Right atrium auricular region (tissue), 2 donors: ENCODE measurements around the gene COX17. TPM values are rescaled to one million over a fixed set of nuclear protein-coding genes. Genes with fewer than 3 reads are reported as not detected.
A peak's percentile ranks its signal among the peaks of the same experiment; 100 is the strongest.

Experiments used
- DNase-seq: peaks from one replicate; pipeline ENCODE4 v3.0.0-alpha.2; 2019; ENCODE audit warnings: low spot score
- H3K27ac ChIP-seq, 2 donors: fragments of 200-600 bp; sonication (generic); 1 replicate in 1 of 2; 2 replicates in 1 of 2; pipeline ENCODE4 v1.5.1; 2016 to 2019
- H3K27me3 ChIP-seq, 2 donors: fragments of 200-600 bp; sonication (generic); one replicate each; pipeline versions ENCODE4 v1.5.1 to v1.6.0; 2017 to 2019
- H3K36me3 ChIP-seq: fragments of 200-600 bp; sonication (generic); one replicate; pipeline ENCODE4 v1.5.1; 2016
- H3K4me1 ChIP-seq, 2 donors: fragments of 200-600 bp; sonication (generic); one replicate each; pipeline versions ENCODE4 v1.5.1 to v1.6.0; 2017 to 2019
- H3K4me3 ChIP-seq, 2 donors: fragments of 200-600 bp; sonication (generic); 1 replicate in 1 of 2; 2 replicates in 1 of 2; pipeline ENCODE4 v1.5.1; 2017 to 2019; ENCODE audit warnings: mild to moderate bottlenecking in 1 of 2, moderate library complexity in 1 of 2
- H3K9me3 ChIP-seq, 2 donors: fragments of 200-600 bp; sonication (generic); one replicate each; pipeline ENCODE4 v1.5.1; 2019
- total RNA-seq, 2 donors: library from RNA; depleted of rRNA; stranded (reverse); fragments of >200 nt; gene quantifications; one replicate each; pipeline ENCODE4 v1.1.0, GENCODE V29; 2016
- TF ChIP-seq, protein P1 (sequence below), 2 donors: fragments of 200-600 bp; sonication (generic); IDR thresholded peaks; one replicate each; pipeline ENCODE4 v1.5.1; 2019; ENCODE audit warnings: antibody characterized with exemption in 2 of 2

The COX17 gene
- total RNA-seq, 2 donors from 2014 or later, result 75.8 to 93.9 TPM

DNA sequence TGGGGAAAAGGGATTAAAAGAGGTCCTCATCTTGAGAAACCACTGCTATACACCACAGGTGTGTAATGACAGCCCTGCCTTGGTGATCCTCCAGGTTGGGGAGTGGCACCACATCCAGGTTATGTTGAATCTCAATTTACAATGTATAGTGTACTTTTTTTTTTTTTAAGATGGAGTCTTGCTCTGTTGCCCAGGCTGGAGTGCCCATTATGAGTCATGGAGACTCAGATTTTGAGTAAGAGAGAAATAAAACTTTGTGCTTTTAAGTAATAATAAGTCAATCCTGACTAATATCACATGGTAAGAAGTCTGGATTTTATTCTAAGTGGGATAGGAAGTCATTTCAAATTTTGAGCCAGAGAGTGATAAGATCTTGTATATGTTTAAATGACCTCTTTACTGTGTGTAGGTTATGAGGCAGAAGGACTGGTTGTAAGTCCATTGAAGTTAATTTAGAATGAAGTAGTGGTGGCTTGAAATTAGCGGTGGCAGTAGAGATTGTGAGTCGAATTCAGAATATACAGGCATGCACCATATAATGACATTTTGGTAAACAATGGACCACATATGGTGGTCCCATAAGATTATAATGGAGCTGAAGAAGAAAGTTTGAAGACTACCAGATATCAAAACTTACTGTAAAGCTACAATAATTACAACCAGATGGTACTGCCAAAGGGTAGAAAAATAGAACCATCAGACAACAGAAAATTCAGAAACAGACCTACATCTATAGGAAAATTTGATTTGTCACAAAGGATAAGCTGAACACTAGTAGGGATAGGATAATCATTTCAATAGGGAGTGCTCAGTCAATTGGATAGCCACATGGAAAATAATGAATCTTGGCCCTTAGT is 37.5 kb downstream of the COX17 start:
- Histone ChIP-seq H3K4me1 (peaks cover 0 to 61% of the 10 kb centered on the region in 2 donors), H3K4me3 (no peak overlapping the region), H3K27me3 (no peaks in the 10 kb centered on the region), H3K9me3 (no peaks in the 10 kb centered on the region), H3K27ac (peak overlapping the region; percentile 87 to 91), H3K36me3 (peaks cover 61% of the 10 kb centered on the region)
- TF ChIP-seq, protein P1, sequence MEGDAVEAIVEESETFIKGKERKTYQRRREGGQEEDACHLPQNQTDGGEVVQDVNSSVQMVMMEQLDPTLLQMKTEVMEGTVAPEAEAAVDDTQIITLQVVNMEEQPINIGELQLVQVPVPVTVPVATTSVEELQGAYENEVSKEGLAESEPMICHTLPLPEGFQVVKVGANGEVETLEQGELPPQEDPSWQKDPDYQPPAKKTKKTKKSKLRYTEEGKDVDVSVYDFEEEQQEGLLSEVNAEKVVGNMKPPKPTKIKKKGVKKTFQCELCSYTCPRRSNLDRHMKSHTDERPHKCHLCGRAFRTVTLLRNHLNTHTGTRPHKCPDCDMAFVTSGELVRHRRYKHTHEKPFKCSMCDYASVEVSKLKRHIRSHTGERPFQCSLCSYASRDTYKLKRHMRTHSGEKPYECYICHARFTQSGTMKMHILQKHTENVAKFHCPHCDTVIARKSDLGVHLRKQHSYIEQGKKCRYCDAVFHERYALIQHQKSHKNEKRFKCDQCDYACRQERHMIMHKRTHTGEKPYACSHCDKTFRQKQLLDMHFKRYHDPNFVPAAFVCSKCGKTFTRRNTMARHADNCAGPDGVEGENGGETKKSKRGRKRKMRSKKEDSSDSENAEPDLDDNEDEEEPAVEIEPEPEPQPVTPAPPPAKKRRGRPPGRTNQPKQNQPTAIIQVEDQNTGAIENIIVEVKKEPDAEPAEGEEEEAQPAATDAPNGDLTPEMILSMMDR (IDR thresholded peaks at IDR 0.05), result no peak
- no peak for DNase-seq

DNA sequence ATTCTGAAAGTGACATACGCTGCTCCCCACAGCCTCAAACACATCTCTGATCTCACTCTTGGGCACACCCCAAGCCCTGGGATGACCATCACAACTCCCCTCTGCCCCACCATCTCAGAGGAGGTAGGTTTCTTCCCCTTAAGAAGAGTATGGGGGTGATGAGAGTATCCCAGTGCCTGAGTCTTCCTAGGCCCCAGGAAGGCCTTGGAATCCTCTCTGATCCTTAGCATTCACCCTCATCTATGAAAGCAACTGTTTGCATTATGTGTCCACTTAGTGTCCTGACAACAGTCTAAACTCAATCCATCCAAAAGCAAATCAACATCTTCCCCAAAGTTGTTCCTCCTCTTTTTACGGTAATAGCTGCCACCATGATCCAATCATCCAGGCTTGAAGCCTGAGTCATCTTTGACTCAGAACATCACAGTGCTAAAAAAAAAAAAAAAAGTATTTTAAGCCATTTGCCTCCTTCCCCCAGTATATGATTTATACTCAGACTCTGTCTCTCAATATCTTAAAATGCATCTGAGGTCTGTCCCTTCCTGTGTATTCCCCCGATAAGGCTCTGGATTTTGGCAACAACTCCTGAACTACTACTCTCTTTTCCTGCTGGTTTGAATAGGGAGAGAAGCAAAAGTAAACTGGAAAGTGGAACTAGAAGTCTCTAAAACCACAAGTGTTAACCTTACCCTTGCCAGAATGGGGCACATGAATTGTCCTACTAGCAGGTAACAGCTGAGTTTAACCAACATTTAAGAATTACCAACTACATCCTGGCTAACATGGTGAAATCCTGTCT is 39.3 kb downstream of the COX17 start:
- H3K27ac ChIP-seq, result peak overlapping the region; percentile 87 to 91
- no peaks in the 10 kb centered on the region for H3K9me3 ChIP-seq
- H3K4me3 ChIP-seq, result no peak overlapping the region
- no peak for DNase-seq
- H3K27me3 ChIP-seq, result no peaks in the 10 kb centered on the region
- H3K36me3 ChIP-seq, result peaks cover 43% of the 10 kb centered on the region
- H3K4me1 ChIP-seq, result peaks cover 0 to 52% of the 10 kb centered on the region in 2 donors
- TF ChIP-seq, protein P1 (IDR thresholded peaks at IDR 0.05), result no peak

DNA sequence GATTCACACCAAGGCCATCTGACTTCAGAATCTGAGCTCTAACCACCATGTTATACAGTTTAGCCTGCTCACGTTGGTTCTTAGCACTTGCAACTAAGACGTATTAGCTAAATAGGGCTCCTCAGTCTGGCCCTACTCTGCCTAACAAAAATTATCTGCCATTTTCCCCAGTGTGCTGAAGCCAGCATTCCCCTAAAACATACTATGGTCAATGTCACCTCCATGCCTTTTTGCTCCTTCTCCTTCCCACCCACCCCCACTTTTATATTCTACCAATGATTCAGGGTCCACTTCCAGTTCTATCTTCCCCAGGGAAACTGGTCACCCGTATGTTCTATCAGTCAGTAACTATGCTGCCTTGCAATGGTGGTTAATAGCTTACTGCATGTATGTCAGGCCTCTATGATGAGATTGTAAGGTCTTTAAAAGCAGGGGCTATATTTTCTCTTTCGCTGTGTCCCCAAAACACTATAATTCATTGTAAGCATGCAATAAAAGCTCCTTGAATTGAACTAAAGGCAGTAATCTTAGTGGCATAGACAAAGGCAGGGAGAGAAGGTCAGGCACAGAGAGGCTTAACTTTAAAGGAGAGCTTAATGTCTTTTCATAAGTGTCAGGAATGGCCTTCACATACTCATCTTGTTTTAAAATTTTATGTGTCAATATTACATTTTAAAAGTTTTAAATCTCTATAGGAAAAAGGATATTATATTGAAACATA is 40.2 kb downstream of the COX17 start:
- no peaks in the 10 kb centered on the region for H3K9me3 ChIP-seq
- H3K4me3 ChIP-seq, result no peak overlapping the region
- H3K4me1 ChIP-seq, result peaks cover 0 to 55% of the 10 kb centered on the region in 2 donors
- TF ChIP-seq, protein P1 (IDR thresholded peaks at IDR 0.05), result no peak
- H3K36me3 ChIP-seq, result peaks cover 34% of the 10 kb centered on the region
- no peaks in the 10 kb centered on the region for H3K27me3 ChIP-seq
- peak overlapping the region; percentile 87 to 91 for H3K27ac ChIP-seq
- DNase-seq, result no peak

DNA sequence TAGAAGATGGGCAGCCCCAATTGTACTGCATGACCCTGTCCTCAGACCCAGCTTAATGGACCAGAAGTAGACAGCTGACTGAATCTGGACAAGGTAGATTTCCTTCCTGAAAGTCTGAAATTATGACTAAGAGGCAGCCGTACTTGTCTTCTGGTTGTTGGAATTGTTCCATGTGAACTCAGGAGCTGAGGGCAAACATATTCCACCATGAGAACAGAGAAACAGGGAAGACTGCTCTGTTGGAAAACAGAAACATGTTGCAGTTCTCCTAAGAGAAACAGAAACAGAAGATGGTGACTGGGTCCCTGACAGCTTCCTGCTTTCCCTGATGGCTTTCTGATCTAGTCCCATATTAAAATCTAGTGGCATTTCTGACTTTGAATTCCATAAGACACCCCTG is 41.0 kb downstream of the COX17 start:
- Histone ChIP-seq H3K4me3 (no peak overlapping the region), H3K27me3 (no peaks in the 10 kb centered on the region), H3K4me1 (peaks cover 0 to 56% of the 10 kb centered on the region in 2 donors), H3K27ac (peak overlapping the region; percentile 87 to 91), H3K36me3 (peaks cover 26% of the 10 kb centered on the region), H3K9me3 (no peaks in the 10 kb centered on the region)
- no peak for DNase-seq
- TF ChIP-seq, protein P1 (IDR thresholded peaks at IDR 0.05), result no peak

DNA sequence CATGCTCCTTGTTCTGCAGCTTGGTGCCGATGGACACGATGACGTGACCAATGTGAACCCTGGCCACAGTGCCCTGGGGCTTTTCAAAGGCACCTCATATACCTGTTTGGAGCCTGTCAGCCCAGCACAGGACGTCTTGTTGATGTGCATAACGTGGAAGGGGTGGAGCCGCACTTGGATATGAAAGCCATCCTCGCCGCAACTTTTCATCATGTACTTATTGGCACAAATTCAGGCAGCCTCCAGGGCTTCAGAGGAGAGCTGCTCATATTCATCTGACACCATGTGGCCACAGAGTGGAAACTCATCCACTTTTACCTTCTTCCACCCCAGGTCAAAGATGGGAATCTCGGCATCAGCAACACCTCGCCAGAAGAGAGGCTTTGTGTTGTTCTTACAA is 41.5 kb downstream of the COX17 start:
- Histone ChIP-seq H3K36me3 (peaks cover 24% of the 10 kb centered on the region), H3K4me1 (peaks cover 0 to 57% of the 10 kb centered on the region in 2 donors), H3K9me3 (no peaks in the 10 kb centered on the region), H3K4me3 (no peak overlapping the region), H3K27me3 (no peaks in the 10 kb centered on the region), H3K27ac (peak overlapping the region; percentile 87 to 91)
- no peak for DNase-seq
- TF ChIP-seq, protein P1 (IDR thresholded peaks at IDR 0.05), result peak in 1 of 2 donors; percentile 31
